Central memory CD4-positive, alpha-beta T cell (primary cell): ENCODE results near the gene TNRC6B.
"Not testable (repeated sequence)": the region's sequence is repeated elsewhere in the genome, so short reads cannot be mapped to it uniquely, and the experiment has no call there.

Experiments
- DNase-seq: peaks from one replicate; pipeline ENCODE4 v3.0.0; 2022

Gene TNRC6B

GRCh38 chr22:40300884-40301672 lies 123.4 kb downstream of the TNRC6B start:
- no peak for DNase-seq

- no peak for DNase-seq
Measured at GRCh38 chr22:40302149-40302548, 124.4 kb downstream of the TNRC6B start.

- DNase-seq, result no peak
Measured at GRCh38 chr22:40305625-40306024, 127.9 kb downstream of the TNRC6B start.

GRCh38 chr22:40308999-40309573 lies 131.4 kb downstream of the TNRC6B start:
- DNase-seq, result no peak

GRCh38 chr22:40309631-40310030 lies 131.9 kb downstream of the TNRC6B start:
- DNase-seq, result no peak

GRCh38 chr22:40310081-40310767 lies 132.5 kb downstream of the TNRC6B start:
- DNase-seq, result no peak

GRCh38 chr22:40310768-40311120 lies 133.0 kb downstream of the TNRC6B start:
- DNase-seq, result no peak

- DNase-seq, result not testable (repeated sequence)
Measured at GRCh38 chr22:40311646-40312045, 133.9 kb downstream of the TNRC6B start.

- DNase-seq, result no peak
Measured at GRCh38 chr22:40312050-40312449, 134.3 kb downstream of the TNRC6B start.

- no peak for DNase-seq
Measured at GRCh38 chr22:40313007-40313406, 135.3 kb downstream of the TNRC6B start.

GRCh38 chr22:40314041-40314440 lies 136.3 kb downstream of the TNRC6B start:
- DNase-seq, result no peak

GRCh38 chr22:40320687-40321086 lies 143.0 kb downstream of the TNRC6B start:
- DNase-seq, result no peak

GRCh38 chr22:40322021-40322420 lies 144.3 kb downstream of the TNRC6B start:
- DNase-seq, result no peak

GRCh38 chr22:40322818-40323447 lies 145.2 kb downstream of the TNRC6B start:
- no peak for DNase-seq

- DNase-seq, result peak; percentile 30
Measured at GRCh38 chr22:40323681-40324171, 146.0 kb downstream of the TNRC6B start.

- peak; percentile 81 for DNase-seq
Measured at GRCh38 chr22:40324468-40325305, 147.0 kb downstream of the TNRC6B start.

- DNase-seq, result peak; percentile 45
Measured at GRCh38 chr22:40325315-40325714, 147.6 kb downstream of the TNRC6B start.

- DNase-seq, result peak; percentile 48
Measured at GRCh38 chr22:40326905-40327735, 149.4 kb downstream of the TNRC6B start.

GRCh38 chr22:40328546-40329456 lies 151.1 kb downstream of the TNRC6B start:
- DNase-seq, result no peak

GRCh38 chr22:40329466-40329865 lies 151.7 kb downstream of the TNRC6B start:
- no peak for DNase-seq
